A549 (cell line): ENCODE results near the gene RIMBP2.

Experiments used
- POLR2A ChIP-seq: IDR thresholded peaks from 2 replicates; pipeline ENCODE4 v1.6.1; 2012; ENCODE audit warnings: mild to moderate bottlenecking, low read length
- TF ChIP-seq, protein P1 (sequence below): fragments of 450-650 bp; IDR thresholded peaks from 2 replicates; pipeline ENCODE4 v1.6.1; 2014; ENCODE audit warnings: antibody characterized with exemption

DNA sequence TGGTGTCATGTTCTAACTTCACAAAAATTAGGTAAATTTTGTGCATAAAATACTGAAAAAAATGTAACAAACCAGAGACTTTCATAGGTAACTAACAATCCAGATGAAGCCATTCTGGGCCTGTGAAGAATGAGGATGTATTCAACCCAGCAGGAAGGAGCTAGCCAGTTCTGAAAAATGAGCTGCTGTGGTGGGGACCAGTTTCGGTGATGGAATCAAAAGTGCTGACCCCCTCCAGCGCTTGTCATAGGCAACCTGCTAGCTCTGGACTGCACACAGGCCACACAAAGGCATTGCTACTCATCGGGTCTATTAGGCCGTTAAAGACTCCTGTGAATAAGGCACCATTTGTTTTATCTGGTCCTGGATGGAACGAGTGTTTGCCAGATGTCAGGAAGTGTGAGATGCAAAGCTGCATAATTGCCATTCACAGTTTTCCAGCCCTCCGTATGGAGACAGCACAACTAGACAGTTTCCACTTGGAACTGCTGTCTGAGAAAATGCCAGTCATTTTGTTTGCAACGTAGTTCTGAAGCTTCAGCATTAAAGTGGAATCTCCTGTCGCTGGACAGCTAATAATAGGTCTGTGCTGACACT lies 3.3 kb upstream of the RIMBP2 start:
- TF ChIP-seq POLR2A, result no peak
- TF ChIP-seq, protein P1, sequence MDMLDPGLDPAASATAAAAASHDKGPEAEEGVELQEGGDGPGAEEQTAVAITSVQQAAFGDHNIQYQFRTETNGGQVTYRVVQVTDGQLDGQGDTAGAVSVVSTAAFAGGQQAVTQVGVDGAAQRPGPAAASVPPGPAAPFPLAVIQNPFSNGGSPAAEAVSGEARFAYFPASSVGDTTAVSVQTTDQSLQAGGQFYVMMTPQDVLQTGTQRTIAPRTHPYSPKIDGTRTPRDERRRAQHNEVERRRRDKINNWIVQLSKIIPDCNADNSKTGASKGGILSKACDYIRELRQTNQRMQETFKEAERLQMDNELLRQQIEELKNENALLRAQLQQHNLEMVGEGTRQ, result no peak
